ENCODE results near the gene TSC2. TPM values are rescaled to one million over a fixed set of nuclear protein-coding genes. Genes with fewer than 3 reads are reported as not detected.
"Not testable (repeated sequence)": the region's sequence is repeated elsewhere in the genome, so short reads cannot be mapped to it uniquely, and the experiment has no call there.

The TSC2 gene
- total RNA-seq, 1 donor from 2014 or later, result 241 TPM

DNA sequence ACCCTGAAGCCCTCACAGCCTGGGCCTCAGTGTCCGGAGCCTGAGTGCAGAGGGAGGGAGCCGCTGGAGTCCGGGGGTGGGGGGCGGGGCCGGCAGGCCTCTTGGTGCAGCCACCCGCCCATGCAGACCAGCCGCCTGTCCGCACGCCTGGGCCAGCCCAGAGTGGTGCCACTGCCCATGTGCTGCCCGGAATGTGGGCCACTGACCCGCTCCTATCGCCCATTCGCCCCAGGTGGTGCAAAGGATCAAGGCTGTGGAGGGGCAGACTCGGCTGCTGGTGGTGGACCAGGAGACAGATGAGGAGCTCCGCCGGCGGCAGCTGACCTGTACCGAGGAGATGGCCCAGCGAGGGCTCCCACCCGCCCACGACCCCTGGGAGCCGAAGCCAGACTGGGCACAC is 18.4 kb upstream of the TSC2 start:
- Mint-ChIP-seq H3K27ac (no peak overlapping the region), H3K4me3 (ENCODE audit: low read depth) (no peak overlapping the region), H3K9me3 (ENCODE audit: low read depth) (no peaks in the 10 kb centered on the region), H3K4me1 (ENCODE audit: low read depth) (peaks cover 1% of the 10 kb centered on the region), H3K36me3 (ENCODE audit: insufficient read depth) (no peaks in the 10 kb centered on the region), H3K27me3 (peaks cover 17% of the 10 kb centered on the region)
- DNase-seq (ENCODE audit: low spot score, unreplicated experiment), result no peak
- TF ChIP-seq, protein P1, sequence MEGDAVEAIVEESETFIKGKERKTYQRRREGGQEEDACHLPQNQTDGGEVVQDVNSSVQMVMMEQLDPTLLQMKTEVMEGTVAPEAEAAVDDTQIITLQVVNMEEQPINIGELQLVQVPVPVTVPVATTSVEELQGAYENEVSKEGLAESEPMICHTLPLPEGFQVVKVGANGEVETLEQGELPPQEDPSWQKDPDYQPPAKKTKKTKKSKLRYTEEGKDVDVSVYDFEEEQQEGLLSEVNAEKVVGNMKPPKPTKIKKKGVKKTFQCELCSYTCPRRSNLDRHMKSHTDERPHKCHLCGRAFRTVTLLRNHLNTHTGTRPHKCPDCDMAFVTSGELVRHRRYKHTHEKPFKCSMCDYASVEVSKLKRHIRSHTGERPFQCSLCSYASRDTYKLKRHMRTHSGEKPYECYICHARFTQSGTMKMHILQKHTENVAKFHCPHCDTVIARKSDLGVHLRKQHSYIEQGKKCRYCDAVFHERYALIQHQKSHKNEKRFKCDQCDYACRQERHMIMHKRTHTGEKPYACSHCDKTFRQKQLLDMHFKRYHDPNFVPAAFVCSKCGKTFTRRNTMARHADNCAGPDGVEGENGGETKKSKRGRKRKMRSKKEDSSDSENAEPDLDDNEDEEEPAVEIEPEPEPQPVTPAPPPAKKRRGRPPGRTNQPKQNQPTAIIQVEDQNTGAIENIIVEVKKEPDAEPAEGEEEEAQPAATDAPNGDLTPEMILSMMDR (IDR thresholded peaks at IDR 0.05; ENCODE audit: unreplicated experiment), result no peak

DNA sequence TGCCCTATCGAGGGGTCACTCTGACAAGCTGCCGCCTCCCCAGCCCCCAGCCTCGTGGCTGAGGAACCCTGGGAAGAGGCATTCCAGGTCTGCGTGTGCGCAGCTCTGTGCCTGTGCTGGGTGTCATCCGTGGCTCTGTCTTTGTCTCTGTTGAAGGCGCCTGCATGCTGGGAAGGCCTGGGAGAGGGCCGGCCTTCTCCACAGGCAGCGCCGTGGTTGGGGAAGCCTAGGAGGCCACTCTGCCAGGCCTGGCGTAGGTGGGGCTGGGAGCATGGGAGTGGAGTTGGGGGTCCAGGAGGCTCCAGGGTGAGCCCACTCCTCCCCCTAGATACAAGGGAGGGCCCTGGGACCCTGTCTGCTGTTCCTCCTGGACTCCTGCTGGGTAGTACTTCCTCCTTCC is 17.7 kb upstream of the TSC2 start:
- peaks cover 15% of the 10 kb centered on the region for H3K27me3 Mint-ChIP-seq
- DNase-seq (ENCODE audit: low spot score, unreplicated experiment), result no peak
- no peak overlapping the region for H3K4me3 Mint-ChIP-seq (ENCODE audit: low read depth)
- no peaks in the 10 kb centered on the region for H3K36me3 Mint-ChIP-seq (ENCODE audit: insufficient read depth)
- no peaks in the 10 kb centered on the region for H3K9me3 Mint-ChIP-seq (ENCODE audit: low read depth)
- peaks cover 1% of the 10 kb centered on the region for H3K4me1 Mint-ChIP-seq (ENCODE audit: low read depth)
- no peak overlapping the region for H3K27ac Mint-ChIP-seq
- TF ChIP-seq, protein P1 (IDR thresholded peaks at IDR 0.05; ENCODE audit: unreplicated experiment), result no peak

DNA sequence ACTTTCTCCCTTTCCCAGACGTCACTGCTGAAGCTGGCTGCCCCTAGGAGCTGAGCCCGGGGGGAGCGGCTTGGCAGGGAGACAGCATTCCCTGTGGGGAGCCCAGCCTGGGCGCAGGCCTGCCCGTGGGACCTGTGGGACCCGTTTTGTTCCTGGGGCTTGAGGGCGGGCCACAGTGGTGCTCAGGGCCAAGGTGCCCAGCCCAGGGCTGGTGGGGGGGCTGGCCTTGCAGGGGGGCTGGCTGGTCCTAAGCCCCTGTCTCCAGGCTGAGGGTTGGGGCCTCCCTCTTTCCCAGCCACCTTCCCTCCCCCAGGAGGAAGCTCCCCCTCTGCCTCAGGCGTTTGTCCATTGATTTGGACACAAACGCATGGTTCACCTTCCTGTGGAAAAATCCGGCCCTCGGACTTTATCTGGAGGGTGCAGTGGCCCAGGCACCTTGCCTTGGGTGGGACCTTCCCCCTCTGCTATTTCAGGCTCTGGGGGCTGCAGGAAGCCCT is 16.7 kb upstream of the TSC2 start:
- H3K4me3 Mint-ChIP-seq (ENCODE audit: low read depth), result no peak overlapping the region
- H3K27ac Mint-ChIP-seq, result no peak overlapping the region
- no peaks in the 10 kb centered on the region for H3K9me3 Mint-ChIP-seq (ENCODE audit: low read depth)
- H3K27me3 Mint-ChIP-seq, result peaks cover 9% of the 10 kb centered on the region
- H3K4me1 Mint-ChIP-seq (ENCODE audit: low read depth), result peaks cover 1% of the 10 kb centered on the region
- no peak for DNase-seq (ENCODE audit: low spot score, unreplicated experiment)
- TF ChIP-seq, protein P1 (IDR thresholded peaks at IDR 0.05; ENCODE audit: unreplicated experiment), result no peak
- no peaks in the 10 kb centered on the region for H3K36me3 Mint-ChIP-seq (ENCODE audit: insufficient read depth)

DNA sequence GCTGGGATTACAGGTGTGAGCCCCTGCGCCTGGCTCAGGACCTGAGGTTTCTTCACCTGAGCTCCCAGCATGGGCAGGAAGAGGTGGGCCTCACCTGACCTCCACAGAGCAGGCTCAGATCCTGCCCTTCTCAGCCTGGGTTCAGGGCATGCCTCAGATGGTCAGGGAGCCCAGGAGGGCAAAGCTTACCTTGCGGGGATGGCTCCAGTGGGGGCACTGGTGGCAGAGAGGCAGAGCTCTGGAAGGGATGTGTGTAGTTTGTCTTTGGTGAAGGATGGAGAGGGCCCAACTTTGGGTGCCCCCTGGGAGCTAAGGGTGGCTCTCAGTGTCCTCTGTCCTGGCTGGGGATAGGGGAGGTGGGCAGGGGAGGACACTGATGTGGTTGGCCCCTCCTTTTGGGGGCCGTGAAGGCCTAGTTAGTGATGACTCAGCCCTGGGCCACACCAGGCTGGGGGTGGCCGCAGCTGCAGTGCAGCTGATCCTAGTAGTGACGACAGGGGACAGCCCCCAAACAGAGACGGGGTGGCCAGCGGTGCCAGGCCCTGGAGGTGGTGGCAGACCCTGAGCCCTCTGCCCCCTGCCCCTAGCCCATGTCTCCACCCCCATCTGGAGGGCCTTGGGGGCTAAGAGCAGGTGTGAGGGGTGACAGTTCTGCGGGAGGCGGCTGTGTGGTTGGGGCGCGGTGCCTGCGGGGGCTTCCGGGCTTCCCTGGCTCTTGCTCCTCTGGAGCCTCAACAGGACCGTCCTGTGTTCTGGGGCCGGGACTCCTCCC is 15.3 kb upstream of the TSC2 start:
- no peaks in the 10 kb centered on the region for H3K9me3 Mint-ChIP-seq (ENCODE audit: low read depth)
- no peak for DNase-seq (ENCODE audit: low spot score, unreplicated experiment)
- no peak overlapping the region for H3K4me3 Mint-ChIP-seq (ENCODE audit: low read depth)
- TF ChIP-seq, protein P1 (IDR thresholded peaks at IDR 0.05; ENCODE audit: unreplicated experiment), result no peak
- H3K36me3 Mint-ChIP-seq (ENCODE audit: insufficient read depth), result no peaks in the 10 kb centered on the region
- no peak overlapping the region for H3K27ac Mint-ChIP-seq
- H3K4me1 Mint-ChIP-seq (ENCODE audit: low read depth), result peaks cover under 1% of the 10 kb centered on the region
- peaks cover 8% of the 10 kb centered on the region for H3K27me3 Mint-ChIP-seq

DNA sequence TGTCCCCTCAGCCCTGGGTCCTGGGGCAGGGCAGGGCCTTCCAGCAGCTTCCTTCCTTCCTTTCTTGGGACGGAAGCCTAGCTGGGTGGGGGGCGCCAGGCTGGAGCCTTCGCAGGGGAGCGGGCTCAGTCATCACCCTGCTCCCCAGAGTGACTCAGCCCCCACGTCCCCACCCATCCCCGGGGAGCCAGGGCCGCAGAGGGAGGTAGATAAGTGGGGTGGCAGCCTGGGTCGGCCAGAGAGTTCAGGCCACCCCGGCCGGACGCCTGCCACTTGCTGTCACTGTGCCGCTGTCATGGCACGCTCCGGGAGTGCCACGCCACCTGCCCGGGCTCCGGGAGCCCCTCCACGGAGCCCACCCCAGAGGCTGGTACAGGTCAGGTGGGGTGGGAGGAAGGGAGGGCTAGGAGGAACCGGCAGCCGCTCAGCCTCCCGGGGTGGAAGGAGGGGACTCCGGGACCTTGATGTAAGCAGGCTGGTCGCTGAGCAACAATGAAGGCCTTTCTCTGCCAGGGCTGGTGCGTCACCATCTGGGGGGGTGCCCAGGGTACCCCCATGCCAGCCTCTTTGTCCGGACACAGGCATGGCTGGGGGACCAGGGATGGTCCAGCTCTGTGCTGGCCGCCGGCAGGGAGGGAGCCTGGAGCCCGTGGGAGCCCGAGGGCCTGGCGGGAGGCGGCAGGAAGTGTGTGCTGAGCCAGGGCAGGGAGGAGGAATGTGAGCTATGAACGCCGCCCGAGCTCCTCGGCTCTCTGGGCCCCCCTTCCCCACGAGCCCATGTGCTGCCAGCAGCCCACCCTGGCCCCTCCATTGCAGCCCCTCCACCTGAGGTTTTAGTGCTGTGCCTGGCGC is 14.5 kb upstream of the TSC2 start:
- no peaks in the 10 kb centered on the region for H3K36me3 Mint-ChIP-seq (ENCODE audit: insufficient read depth)
- DNase-seq (ENCODE audit: low spot score, unreplicated experiment), result no peak
- H3K9me3 Mint-ChIP-seq (ENCODE audit: low read depth), result no peaks in the 10 kb centered on the region
- TF ChIP-seq, protein P1 (IDR thresholded peaks at IDR 0.05; ENCODE audit: unreplicated experiment), result no peak
- no peaks in the 10 kb centered on the region for H3K4me1 Mint-ChIP-seq (ENCODE audit: low read depth)
- H3K4me3 Mint-ChIP-seq (ENCODE audit: low read depth), result no peak overlapping the region
- no peak overlapping the region for H3K27ac Mint-ChIP-seq
- H3K27me3 Mint-ChIP-seq, result peaks cover 1% of the 10 kb centered on the region

DNA sequence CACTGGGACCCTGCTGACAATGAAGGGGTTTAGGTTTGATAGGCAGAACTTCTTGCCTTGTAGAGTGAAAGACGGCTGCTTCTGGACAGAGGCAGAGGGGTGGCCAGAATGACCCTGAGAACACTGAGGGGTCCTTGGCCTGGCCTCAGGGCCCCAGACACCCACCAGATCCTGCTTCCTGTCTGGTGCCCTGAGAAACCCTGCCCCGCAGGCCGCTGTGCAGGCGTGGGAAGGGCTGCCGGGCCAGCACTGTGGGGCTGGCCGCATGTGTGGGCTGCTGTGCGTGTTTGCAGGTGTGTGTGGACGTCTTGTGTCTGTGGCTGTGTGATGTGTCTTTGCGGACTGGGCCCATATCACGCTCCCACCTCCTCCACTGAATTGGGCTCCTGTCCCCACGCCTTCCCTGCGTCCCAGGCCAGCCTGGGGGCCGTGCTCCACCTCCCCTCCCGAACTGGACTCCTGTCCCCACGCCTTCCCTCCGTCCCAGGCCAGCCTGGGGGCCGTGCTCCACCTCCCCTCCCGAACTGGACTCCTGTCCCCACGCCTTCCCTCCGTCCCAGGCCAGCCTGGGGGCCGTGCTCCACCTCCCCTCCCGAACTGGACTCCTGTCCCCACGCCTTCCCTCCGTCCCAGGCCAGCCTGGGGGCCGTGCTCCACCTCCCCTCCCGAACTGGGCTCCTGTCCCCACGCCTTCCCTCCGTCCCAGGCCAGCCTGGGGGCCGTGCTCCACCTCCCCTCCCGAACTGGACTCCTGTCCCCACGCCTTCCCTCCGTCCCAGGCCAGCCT is 13.7 kb upstream of the TSC2 start:
- not testable (repeated sequence) for H3K27me3 Mint-ChIP-seq; H3K4me1 Mint-ChIP-seq (ENCODE audit: low read depth); H3K27ac Mint-ChIP-seq; H3K4me3 Mint-ChIP-seq (ENCODE audit: low read depth); H3K36me3 Mint-ChIP-seq (ENCODE audit: insufficient read depth); H3K9me3 Mint-ChIP-seq (ENCODE audit: low read depth); DNase-seq (ENCODE audit: low spot score, unreplicated experiment)
